ENCODE data around the gene KRTAP10-11. TPM values are rescaled to one million over a fixed set of nuclear protein-coding genes. Genes with fewer than 3 reads are reported as not detected.
"Not testable (repeated sequence)": the region's sequence is repeated elsewhere in the genome, so short reads cannot be mapped to it uniquely, and the experiment has no call there.

The KRTAP10-11 gene
- total and polyA plus RNA-seq, 7 donors = not detected

GRCh38 chr21:44684077-44684476 lies 37.9 kb downstream of the KRTAP10-11 start:
- no peak for TF ChIP-seq CTCF (IDR thresholded peaks at IDR 0.05)
- intact Hi-C loops (cut with DNase I) = no loop called here

GRCh38 chr21:44684483-44684882 lies 38.3 kb downstream of the KRTAP10-11 start:
- no peak for ATAC-seq
- Histone ChIP-seq H3K27ac (no peak overlapping the region), H3K36me3 (ENCODE audit: insufficient read depth in 1 of 2, low read depth in 1 of 2) (no peaks in the 10 kb centered on the region), H3K4me1 (no peaks in the 10 kb centered on the region), H3K4me3 (no peak overlapping the region), H3K9me3 (no peaks in the 10 kb centered on the region), H3K27me3 (ENCODE audit: insufficient read depth in 3 of 3, low read length in 2 of 3) (peaks cover 0 to 52% (median 11%) of the 10 kb centered on the region in 3 donors)
- 66 to 77% (median 74%) methylated on average over 6 of the region's 6 CpGs for WGBS, 3 donors
- TF ChIP-seq CTCF (IDR thresholded peaks at IDR 0.05) = no peak
- intact Hi-C loops (cut with DNase I) = no loop called here
- no peak for DNase-seq

More at GRCh38 chr21:44684077-44684476, 37.9 kb downstream of the KRTAP10-11 start:
- 71 to 80% (median 77%) methylated on average over 7 of the region's 7 CpGs for WGBS, 3 donors
- Histone ChIP-seq H3K4me1 (no peaks in the 10 kb centered on the region), H3K36me3 (ENCODE audit: insufficient read depth in 1 of 2, low read depth in 1 of 2) (no peaks in the 10 kb centered on the region), H3K4me3 (no peak overlapping the region), H3K27me3 (ENCODE audit: insufficient read depth in 3 of 3, low read length in 2 of 3) (peaks cover 0 to 56% (median 11%) of the 10 kb centered on the region in 3 donors), H3K27ac (no peak overlapping the region), H3K9me3 (no peaks in the 10 kb centered on the region)
- no peak for DNase-seq
- no peak for ATAC-seq

GRCh38 chr21:44685050-44685449 lies 38.8 kb downstream of the KRTAP10-11 start:
- H3K36me3 ChIP-seq (ENCODE audit: insufficient read depth in 1 of 2, low read depth in 1 of 2); DNase-seq; H3K27ac ChIP-seq; intact Hi-C loops (cut with DNase I); H3K9me3 ChIP-seq; H3K4me3 ChIP-seq; H3K4me1 ChIP-seq; ATAC-seq: not testable (repeated sequence)
- 73 to 82% (median 76%) methylated on average over 6 of the region's 6 CpGs for WGBS, 3 donors
- H3K27me3 ChIP-seq (ENCODE audit: insufficient read depth in 3 of 3, low read length in 2 of 3) = peaks cover 0 to 48% (median 11%) of the 10 kb centered on the region in 3 donors

- no peak for TF ChIP-seq CTCF (IDR thresholded peaks at IDR 0.05)
- DNase-seq = no peak
- 36 to 46% (median 39%) methylated on average over 12 to 14 of the region's 14 CpGs for WGBS, 3 donors
- Histone ChIP-seq H3K9me3 (no peaks in the 10 kb centered on the region), H3K4me3 (no peak overlapping the region), H3K27ac (no peak overlapping the region), H3K36me3 (ENCODE audit: insufficient read depth in 1 of 2, low read depth in 1 of 2) (no peaks in the 10 kb centered on the region), H3K27me3 (ENCODE audit: insufficient read depth in 3 of 3, low read length in 2 of 3) (peaks cover 0 to 43% (median 11%) of the 10 kb centered on the region in 3 donors), H3K4me1 (no peaks in the 10 kb centered on the region)
- no peak for ATAC-seq
- intact Hi-C loops (cut with DNase I) = no loop called here
Measured at GRCh38 chr21:44686000-44686781, 40.0 kb downstream of the KRTAP10-11 start.

- no peak for TF ChIP-seq CTCF (IDR thresholded peaks at IDR 0.05)
- ATAC-seq = no peak
- intact Hi-C loops (cut with DNase I) = no loop called here
- no peaks in the 10 kb centered on the region for H3K36me3 ChIP-seq (ENCODE audit: insufficient read depth in 1 of 2, low read depth in 1 of 2)
- H3K9me3 ChIP-seq = no peaks in the 10 kb centered on the region
- peaks cover 0 to 43% (median 9%) of the 10 kb centered on the region in 3 donors for H3K27me3 ChIP-seq (ENCODE audit: insufficient read depth in 3 of 3, low read length in 2 of 3)
- H3K4me3 ChIP-seq = no peak overlapping the region
- DNase-seq = no peak
- 28 to 34% (median 29%) methylated on average over 25 of the region's 25 CpGs for WGBS, 3 donors
- H3K4me1 ChIP-seq = no peaks in the 10 kb centered on the region
- H3K27ac ChIP-seq = no peak overlapping the region
Measured at GRCh38 chr21:44686843-44687561, 40.8 kb downstream of the KRTAP10-11 start.
